GM12801 (cell line): ENCODE results near the gene USP10.

Source experiments
- CTCF ChIP-seq: IDR thresholded peaks from one replicate; pipeline ENCODE4 v1.5.1; 2011; ENCODE audit warnings: control low read depth; ENCODE audit not compliant: insufficient read length; ENCODE audit errors: extremely low read depth

USP10 gene

GRCh38 chr16:84752600-84752999, 52.8 kb downstream of the USP10 start:
- TF ChIP-seq CTCF = no peak

- TF ChIP-seq CTCF = no peak
These were observed 53.9 kb downstream of the USP10 start for GRCh38 chr16:84753412-84754326.

GRCh38 chr16:84754353-84754856, 54.6 kb downstream of the USP10 start:
- no peak for TF ChIP-seq CTCF

GRCh38 chr16:84754956-84755672, 55.3 kb downstream of the USP10 start:
- no peak for TF ChIP-seq CTCF

GRCh38 chr16:84756830-84757229, 57.0 kb downstream of the USP10 start:
- TF ChIP-seq CTCF = no peak

- no peak for TF ChIP-seq CTCF
These were observed 58.8 kb downstream of the USP10 start for GRCh38 chr16:84758627-84759026.

GRCh38 chr16:84759061-84759460, 59.3 kb downstream of the USP10 start:
- no peak for TF ChIP-seq CTCF
